Activated effector memory CD4-positive, alpha-beta T cell treated with Interleukin-2 at 50 U/mL for 16 hours (primary cell): ENCODE data around the gene ZMYND8.
"Not testable (repeated sequence)": the region's sequence is repeated elsewhere in the genome, so short reads cannot be mapped to it uniquely, and the experiment has no call there.

ENCODE experiments used
- DNase-seq: peaks from one replicate; pipeline ENCODE4 v3.0.0-alpha.2; 2020

Gene ZMYND8

DNA sequence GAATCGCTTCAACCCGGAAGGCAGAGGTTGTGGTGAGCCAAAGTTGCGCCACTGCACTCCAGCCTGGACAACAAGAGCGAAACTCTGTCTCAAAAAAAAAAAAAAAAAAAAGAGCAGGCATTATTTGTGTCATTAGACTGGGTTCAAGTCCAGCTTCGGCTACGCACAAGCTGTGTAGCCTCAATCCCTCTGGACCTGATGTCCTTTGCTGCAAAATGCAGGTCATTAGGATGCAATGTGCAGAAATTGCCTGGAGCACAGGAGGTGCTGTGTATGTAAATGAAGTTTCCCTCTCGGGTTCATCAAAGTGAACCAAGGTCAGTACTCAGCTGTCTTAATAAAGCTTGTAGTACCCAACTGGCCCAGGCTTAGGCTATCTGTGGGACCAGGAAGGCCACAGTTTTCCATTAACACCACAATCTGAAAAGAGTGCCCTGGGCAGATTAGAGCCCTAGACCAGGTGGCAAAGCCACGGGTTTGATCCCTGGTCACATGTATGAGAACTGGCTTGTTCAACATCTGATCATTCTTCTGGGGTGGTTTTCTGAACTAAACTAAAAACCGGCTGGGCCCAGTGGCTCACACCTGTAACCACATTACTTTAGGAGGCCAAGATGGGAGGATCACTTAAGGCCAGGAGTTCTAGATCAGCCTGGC is 155.3 kb downstream of the ZMYND8 start:
- no peak for DNase-seq

DNA sequence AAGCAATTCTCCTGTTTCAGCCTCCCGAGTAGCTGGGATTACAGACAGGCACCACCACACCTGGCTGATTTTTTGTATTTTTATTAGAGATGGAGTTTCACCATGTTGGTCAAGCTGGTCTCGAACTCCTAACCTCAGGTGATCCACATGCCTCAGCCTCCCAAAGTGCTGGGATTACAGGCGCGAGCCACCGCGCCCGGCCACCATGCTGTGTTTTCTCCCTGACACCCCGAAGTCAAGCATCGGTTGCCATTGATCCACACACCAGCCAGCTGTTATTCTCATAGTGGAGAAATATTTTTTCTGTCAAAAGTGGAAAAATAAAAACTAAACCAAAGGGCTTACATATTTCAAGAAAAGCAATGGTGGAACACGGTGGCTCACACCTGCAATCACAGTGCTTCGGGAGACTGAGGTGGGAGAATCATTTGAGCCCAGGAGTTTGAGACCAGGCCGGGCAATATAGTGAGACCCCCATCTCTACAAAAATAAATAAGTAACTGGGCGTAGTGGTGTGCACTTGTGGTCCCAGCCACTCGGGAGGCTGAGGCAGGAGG is 157.4 kb downstream of the ZMYND8 start:
- DNase-seq = no peak

DNA sequence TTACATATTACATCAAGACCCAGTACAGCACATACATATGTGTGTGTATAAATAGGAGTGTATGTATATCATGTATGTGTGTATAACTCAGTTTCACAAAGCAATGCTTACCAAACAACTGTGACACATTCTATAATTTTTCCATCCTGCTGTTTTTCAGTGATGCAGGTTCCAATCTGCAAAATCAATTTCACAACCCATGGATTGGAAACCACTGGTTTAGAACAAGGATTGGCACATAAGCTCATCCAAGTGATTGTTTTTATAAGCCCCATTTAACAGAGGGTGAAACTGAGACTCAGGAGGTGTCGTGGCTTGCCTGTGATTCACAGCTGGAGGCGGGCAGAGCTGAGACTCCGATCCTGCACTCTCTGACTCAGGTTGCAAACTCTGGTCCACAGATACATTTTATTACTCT is 158.2 kb downstream of the ZMYND8 start:
- no peak for DNase-seq

DNA sequence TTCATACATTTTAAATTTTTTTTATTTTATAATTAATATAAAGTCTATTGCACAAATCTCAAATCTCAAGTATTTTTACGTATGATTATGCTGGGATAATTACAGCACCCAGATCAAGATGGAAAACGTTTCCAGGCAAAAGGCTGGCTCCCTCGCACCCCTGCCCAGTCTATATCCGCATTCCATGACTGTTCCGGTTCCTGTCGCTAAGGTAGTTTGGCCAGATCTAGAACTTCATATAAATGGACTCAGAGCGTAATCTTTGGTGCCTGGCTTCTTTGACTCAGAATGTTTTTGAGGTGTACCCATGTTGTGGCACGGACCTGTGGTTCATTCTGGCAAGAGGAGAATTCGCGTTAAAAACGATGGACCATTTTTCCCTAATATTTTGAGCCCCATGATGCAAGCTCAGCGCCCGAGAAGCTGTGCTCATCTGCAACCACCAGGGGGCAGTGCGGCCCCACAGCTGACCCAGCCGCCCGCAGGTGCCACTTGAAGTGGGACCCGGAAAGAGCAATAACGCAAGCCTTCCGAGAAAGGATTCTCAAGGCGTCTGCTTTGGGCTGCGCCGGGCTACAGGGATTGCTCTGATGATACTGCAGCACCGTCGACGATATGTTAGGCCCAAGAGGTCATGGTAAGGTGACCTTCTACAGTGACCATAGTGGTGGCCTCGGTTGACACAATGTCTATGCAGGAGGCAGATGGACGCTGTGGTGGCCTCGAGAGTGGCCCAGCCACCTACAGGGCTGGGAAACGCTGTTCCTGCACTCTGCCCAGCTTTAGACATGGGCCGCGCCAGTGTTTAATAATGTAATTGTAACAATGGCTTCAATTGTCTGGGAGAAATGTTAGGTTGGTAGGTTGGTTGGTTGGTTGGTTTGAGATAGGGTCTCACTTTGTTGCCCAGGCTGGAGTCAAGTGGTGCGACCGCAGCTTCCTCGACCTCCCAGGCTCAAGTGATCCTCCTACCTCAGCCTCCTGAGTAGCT is 160.1 kb downstream of the ZMYND8 start:
- peak; percentile 57 for DNase-seq

DNA sequence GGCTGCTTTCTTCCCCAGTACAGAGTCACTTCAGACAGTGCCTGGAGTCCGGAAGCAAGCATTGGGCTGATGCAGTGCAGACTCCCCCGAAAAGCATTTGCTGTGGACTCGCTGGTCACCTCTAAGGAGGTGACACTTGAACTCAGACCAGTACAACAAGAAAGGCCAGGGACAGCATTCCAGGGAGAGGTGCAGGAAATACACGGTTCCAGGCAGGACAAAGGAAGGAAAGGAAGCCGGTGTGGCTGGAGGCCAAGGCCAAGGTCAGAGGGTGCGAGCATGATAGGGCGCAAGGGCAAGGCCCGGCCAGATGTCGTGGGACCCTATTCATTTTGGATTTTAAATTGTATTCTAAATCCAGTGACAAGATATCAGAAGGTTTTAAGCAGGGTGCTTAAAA is 160.9 kb downstream of the ZMYND8 start:
- no peak for DNase-seq

DNA sequence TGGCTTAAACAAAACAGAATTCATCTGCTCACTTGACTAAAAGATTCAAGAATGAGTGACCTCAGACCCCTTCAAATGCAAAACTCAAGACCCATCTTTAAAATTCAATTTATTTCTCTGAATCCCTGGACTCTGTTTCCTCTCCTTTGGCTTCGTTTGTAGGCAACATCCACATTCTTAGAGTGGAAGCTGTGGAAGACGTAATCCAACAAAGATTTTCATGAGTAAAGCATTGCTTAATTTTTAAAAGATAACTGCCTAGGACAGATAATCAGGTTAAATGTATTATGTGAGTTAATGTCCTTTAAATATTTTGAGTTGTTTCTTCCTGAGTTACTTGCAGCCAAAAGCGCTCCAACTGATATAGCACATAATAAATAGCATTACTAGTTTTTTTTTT is 164.5 kb downstream of the ZMYND8 start:
- no peak for DNase-seq

DNA sequence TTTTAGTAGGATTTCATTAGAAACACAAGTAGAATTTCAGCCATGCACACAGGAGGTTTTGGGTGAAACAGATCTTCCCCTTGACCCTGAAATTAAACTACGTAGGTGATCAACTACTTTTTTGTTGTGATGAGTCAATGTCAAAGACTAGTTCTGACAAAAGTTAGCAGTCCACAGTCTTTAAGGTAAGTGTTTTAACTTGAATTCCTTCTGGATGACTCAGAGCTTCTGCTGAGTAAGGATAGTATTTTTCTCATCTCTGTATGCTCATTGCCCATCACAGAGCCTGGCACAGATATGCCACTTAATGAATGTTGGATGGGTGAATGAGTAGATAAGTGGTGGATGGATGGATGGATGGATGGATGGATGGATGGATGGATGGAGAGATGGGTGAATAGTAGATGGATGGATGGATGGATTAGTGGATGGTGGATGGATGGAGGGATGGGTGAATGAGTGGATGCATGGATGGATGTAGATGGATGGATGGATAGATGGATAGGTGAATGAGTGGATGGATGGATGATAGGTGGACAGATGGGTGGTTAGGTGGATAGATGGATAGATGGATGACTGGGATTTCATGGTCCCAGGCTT is 165.3 kb downstream of the ZMYND8 start:
- DNase-seq = no peak

DNA sequence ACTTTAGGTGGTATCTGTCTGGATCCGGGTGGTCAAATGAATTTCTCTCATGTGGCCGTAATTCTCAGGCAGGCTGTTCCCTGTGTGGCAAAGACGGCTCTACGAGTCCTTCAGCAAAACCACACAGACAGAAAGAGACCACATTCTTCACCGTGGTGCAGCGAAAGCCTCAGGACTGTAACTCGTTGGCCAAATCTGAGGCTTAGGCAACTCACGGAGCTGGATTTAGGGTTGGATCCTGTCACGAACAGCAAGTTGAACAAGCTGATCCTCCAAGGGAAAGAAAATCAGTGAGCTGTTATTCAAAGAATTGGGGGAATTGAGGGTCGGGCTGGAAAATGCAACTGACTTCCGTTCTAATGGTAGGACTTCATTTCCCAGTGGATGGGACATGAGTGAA is 167.4 kb downstream of the ZMYND8 start:
- DNase-seq = no peak

DNA sequence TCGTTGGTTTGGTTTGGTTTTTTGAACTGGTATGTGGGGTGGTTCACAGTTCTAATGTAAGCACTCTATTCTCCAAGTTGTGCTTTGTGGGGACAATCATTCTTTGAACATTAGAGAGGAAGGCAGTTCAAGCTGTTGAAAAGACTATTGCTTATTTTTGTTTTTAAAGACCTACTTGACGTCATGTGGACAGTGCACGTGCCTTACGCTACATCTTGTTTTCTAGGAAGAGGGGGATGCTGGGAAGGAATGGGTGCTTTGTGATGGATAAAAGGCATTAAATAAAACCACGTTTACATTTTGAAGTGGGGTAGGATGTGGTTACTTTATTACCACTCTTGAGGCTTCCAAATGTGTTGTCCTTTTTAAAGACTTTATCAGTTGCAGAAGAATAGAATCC is 168.0 kb downstream of the ZMYND8 start:
- no peak for DNase-seq

DNA sequence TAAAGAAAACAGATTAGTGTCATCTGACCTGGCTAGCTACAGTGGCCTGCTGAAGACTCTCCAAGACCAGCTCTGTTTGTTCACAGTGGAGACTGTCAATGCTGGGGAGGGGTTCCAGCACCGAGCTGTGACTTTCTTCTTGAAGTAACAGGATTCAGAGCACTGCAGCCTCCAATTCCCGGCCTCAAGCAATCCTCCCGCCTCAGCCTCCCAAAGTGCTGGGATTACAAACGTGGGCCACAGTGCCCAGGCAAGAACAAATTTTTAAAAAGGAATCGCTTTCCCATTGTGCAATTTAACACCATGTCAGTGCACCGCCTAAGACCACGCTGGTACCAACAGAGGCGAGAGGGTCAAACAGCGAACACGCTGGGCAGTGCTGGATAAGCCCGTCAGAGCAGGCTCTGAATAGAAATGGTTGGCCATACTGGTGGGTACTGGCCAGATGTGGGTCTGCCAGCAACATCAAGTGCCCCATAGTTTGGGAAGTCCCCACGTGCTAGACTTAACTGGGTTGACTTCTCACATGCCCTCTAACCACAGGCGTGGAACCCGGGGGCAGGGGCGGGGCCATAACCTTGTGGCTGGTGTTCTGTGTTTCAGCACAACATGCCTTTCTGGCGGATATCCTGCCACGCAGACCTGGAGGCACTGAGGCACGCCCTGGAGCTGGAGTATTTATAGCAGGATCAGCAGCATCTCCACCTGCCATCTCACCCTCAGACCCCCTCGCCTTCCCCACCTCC is 168.9 kb downstream of the ZMYND8 start:
- peak; percentile 7 for DNase-seq

DNA sequence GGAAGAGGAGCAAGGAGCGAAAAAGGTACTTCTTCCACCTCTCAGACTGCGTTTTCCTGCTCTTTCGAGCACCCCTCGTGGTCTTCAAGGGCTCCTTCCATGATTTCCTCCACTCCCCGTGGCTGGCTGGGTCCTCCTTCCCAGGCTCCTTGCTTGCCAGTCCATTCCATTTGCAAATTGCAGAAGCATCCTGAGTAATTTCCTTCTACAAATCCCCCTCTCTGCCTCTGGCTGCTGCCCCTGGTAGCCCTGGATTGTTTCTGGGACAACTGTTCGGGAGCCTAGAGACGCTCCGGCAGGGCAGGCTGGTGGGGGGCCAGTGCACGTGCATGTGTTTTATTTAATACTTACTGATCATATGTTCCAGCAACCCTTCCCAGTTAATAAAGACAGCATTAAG is 173.1 kb downstream of the ZMYND8 start:
- no peak for DNase-seq

DNA sequence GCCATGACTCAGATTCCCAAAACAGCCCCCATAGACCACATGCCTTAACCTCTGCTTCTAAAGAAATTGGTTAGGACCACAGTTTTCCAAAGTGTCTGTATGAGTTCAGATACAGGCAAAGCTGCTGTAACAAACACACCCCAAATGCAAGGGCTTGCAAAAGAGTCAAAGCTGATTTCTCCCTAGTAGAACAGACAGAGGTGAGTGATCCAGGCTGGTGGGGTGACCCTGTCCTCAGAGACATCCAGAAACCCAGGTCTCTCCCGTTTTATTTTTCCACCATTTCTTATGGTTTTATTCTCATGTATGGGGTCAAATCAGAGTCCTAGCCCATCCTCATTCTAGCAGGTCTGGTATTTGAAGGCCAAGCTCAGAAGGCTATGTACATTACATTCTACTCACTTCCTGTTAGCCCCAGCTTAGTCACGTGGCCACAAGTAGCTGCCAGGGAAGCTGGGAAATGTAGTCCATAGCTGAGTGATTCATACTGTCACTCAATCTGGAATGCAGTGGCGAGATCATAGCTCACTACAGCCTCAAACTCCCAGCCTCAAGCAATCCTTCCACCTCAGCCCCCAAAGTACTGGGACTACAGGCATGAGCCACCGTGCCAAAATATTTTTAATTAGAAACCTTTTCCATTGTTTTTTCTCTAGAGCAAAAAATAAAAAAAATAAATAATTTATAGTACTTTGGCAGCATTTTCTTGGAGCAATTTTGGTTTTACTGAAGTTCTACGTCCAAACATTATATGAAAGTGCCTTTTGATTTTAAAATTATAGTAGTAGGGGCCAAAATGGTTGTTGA is 175.2 kb downstream of the ZMYND8 start:
- no peak for DNase-seq

DNA sequence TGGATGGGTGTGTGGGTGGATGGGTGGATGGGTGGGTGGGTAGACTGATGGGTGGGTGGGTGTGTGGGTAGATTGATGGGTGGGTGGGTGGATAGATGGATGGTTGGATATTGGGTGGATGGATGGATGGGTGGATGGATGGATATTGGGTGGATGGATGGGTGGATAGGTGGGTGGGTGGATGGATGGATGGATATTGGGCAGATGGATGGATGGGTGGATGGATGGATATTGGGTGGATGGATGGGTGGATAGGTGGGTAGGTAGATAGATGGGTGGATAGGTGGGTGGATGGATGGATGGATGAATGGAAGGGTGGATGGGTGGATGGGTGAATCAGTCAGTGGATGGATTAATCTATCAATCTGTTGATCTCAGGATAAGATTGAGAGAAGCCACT is 177.2 kb downstream of the ZMYND8 start:
- DNase-seq = no peak

DNA sequence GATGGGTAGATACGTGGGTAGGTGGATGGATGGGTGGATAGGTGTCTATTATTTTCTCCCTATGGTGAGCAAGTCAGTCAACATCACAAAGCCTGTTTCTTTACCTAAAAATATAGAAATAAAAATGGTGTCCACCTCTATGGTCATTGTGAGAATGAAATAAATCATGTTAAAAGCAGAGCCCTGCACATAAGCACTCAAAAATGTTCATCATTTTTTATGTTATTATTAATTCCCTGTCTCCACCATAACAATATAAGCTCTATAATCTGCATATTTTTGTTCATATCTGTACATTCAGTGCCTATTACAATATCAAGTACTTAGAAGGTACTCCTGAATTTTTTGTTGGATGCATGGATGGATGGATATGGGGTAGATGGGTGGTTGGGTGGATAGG is 177.6 kb downstream of the ZMYND8 start:
- DNase-seq = no peak

DNA sequence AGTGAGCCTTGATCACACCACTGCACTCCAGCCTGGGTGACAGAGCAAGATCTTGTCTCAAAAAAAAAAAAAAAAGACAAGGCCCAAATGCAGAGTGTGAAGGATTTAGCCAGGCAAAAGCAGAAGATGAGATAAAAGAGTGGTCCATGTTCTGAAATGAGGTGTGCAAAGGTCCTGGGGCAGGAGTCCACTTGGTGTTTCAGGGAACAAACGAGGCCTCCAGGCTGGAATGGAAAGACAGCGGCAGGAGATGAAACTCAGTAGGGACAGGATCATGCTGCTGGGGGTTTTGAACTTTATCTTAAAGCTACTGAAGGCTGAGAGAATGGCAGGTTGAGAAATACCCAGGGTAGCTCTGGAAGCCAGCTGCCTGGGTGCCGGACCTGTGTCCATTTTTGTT is 178.2 kb downstream of the ZMYND8 start:
- no peak for DNase-seq

DNA sequence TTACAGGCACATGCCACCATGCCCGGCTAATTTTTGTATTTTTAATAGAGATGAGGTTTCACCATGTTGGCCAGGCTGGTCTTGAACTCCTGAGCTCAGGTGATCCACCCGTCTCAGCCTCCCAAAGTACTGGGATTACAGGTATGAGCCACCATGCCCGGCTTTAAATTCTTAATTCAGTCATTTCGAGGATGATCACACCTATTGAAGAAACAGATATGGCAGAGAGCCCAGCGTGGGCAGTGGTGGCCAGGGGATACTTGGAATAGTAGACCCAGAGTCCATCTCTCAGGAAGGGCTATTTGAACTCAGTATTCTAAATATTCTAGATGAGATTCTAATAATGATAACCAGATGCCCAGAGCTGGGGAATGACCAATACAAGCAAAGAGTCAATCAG is 180.3 kb downstream of the ZMYND8 start:
- DNase-seq = not testable (repeated sequence)

DNA sequence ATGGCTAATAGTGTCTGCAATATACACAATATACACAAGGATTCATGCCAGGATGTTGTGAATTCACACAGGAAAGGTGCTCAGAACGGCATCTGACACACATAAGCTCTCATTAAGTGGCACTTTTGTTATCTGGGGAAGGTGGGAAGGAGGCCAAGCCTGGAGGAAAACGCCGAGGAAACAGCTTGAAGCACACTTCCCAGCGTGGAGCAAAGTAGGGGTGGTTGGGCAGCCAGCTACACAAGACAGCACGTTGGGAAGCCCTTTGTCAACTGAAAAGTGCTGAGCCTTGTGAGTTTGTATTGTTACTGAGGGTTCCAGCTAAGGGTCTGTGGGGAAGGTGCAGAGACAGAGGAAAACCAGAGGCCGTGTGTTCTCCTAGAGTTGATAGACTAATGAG is 181.0 kb downstream of the ZMYND8 start:
- no peak for DNase-seq

DNA sequence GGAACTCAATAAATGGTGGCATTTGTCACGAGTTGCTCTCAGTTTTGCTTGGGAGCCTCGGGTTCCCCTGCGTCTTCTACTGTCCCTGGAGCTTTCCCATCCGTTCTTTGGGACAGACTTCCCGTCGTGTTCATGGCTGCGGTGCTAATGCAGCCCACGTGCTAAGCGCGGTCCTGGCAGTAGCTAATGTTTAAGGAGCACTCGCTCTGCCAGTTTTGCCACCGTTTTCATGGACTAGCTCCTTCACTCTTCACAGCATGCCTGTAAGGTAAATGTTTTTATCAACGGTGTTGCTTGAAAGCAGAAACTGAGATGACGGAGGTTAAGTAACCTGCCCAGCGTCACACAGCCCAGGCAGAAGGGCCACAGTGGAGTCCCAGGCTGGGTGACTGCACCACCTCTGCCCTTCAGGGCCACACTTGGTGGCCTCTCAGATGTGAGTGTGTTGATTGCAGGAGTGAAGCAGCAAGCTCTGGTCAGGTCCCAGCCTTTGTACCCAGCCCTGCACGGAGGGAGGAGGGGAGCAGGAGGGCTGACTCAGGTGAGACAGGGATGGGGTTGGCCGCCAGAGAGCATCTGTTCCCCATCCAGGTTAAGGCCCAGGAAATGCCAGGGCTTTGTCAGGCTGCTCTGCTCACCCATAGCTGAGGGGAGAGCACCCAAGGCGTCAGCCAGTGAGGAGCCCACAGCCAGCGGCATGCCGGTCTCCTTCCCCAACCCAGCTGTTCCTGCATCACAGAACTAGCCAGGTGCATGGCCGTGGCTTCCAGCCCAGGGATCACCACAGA is 181.8 kb downstream of the ZMYND8 start:
- DNase-seq = no peak

DNA sequence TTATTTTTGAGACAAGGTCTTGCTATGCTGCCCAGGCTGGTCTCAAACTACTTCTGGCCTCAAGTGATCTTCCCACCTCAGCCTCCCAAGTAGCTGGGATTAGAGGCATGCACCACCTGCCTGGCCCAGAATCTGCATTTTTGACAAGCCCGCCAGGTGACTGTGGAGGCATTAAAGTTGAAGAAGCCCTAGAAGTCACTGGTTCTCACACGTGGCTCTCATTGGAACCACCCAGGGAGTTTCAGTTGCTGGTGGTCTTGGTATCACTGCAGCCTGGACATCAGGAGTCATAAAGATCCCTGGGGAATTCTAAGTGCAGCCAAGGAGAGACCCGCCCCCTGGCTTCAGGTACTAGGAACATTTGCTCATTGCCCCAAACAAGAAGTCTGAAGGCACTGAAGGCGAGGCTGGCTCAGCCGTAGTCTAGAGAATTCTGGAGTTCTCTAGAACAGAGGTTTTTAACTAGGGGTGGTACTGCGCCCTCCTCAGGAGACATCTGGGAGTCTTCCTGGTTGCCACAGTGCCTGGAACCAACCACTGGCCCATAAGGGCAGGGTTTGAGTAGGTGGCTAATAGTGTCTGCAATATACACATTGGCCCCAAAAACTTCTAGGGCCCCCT is 182.8 kb downstream of the ZMYND8 start:
- DNase-seq = no peak

DNA sequence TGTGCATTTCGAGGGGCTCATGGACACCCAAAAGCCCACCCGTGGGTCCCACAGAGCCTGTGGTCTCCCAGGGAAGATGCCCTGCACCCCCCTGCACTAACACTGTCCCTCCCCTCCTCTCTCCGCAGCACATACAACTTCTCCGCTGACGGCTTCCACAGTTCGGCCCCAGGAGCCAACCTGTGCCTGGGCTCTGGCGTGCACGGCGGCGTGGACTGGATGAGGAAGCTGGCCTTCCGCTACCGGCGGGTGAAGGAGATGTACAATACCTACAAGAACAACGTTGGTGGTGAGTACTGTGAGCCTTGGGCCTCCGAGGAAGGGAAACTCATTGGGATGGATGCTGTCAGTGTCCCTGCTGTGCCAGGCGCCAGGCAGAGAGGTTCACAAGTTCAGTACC is 183.9 kb downstream of the ZMYND8 start:
- no peak for DNase-seq

DNA sequence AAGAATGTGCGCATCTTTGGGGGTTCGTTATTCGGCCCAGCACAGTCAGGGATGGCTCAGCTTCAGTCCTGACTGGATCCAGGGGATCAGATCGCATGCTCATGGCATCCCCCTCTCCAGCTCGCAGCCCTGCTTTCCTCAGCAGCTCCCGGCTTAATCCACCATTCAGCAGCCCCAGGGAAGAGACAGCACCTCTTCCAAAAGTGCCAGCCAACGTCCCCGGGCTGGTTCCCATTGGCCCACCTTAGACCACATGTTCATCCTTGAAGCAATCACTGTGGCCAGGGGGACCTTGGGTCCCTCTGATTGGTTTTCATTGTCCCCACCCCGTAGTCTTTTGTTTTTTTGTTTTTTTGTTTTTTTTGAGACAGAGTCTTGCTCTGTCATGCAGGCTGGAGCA is 188.7 kb downstream of the ZMYND8 start:
- DNase-seq = no peak
